OCI-M2 (cell line): ENCODE results near the gene ITPA.

Experiments used
- DNase-seq: peaks from one replicate; lab custom pipeline; 2025; ENCODE audit not compliant: unreplicated experiment; lab: John Stamatoyannopoulos, UW

Gene ITPA

DNA sequence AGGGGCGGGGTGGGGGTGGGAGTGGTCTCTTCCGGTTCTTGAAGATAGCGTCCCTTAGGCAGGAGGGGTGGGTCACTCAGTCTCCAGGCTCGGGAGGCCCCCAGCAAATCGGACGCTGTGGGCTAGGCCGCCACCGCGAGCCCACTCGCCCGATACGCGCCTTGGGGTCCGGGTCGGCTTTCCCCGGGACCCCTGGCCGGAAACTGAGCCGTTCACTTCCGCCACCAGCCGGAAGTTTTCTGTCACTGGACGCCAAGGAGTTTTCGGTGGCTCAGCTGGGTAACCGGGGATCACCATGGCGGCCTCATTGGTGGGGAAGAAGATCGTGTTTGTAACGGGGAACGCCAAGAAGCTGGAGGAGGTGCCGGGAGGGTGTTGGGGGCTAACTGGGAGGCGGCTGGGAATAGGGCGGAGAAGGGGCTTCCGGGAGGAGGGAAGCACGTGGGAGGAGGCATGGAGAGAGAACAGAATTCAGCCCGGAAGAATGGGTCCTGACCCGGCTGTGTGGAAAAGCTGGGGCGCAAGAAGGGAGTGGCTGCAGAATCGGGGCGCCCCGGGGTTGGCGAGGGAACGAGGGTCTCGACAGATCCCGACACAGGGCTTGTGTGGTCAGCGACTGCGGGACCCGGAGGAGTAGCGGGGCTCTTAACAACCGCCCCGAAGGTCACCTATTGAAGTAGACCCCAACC lies at the start of gene ITPA:
ITPA (plus strand) TSS at position 242 of the 689 bp plus-strand sequence; CDS start at position 296, 54 bp downstream.
- peak; percentile 21 for DNase-seq

DNA sequence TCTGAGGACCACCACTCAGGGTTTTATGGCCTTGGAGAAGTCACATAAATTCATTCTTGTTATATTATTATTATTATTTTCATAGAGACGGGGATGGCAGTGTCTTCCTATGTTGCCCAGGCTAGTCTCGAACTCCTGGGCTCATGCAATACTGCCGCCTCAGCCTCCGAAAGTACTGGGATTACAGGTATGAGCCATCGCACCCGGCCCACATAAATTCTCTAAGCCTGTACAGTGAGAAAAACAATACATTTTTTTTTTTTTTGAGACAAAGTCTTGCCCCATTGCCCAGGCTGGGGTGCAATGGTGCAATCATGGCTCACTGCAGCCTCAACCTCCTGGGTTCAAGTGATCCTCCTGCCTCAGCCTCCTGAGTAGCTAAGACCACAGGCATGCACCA lies 48.9 kb upstream of the ITPA start:
- no peak for DNase-seq

DNA sequence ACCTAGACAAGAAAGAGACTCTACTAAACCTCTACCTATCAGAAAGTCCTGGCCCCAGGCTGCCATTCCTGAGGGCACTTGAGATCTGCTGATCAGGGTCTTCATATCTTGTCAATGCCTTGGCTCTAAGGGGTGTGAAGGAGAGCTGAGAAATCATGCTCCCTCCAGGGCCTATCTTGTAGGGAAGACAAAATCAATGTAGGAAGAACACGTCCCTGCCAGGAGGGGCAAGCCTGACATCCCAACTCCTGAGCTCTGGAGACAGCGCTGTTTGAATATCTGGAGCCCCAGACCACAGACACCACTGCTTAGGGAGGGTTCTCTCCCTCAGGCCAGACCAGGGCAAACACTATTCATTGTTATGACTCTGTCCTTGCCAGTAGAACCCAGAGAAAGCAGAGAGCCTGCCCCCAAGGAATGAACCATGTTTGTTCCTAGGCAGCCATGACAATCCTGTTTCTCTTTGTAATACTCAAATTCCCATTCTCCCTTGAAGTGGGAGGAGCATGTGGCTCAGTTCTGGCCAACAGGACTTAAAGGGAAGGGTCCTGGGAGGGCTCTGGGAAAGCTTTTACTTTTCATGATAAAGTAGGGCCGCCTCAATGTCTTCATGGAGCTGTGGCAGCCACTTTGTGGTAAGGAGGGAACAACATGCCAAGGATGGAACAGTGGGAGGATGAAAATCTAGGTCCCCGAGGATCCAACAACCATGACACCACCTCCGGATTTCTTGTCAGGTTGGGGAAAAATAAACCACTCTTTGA lies 47.8 kb upstream of the ITPA start:
- no peak for DNase-seq

DNA sequence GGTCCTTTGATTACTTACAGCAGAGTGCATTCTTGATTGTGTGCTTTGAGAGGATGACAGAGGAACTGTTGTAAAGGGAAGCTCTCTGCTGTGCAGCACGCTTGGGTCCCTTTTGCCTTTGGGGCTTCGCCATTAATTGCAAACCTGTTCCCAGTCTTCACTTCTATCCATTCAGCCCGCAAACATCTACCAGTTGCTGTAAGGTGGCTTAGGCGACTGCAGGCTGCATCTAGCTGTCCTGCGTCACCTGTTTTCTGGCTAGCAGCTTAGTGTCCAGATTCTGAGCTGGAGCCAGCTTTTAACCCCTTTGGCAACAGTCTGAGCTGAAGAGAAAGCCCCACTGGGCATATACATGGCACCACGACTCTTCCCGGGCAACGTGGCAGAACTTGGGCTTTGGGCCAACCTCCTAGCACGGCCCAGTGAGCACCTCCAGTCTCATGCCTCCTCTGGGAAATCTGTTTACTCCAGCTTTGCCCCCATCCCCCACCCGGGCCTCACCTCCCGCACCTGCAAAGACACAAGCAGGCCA lies 47.2 kb upstream of the ITPA start:
- no peak for DNase-seq

DNA sequence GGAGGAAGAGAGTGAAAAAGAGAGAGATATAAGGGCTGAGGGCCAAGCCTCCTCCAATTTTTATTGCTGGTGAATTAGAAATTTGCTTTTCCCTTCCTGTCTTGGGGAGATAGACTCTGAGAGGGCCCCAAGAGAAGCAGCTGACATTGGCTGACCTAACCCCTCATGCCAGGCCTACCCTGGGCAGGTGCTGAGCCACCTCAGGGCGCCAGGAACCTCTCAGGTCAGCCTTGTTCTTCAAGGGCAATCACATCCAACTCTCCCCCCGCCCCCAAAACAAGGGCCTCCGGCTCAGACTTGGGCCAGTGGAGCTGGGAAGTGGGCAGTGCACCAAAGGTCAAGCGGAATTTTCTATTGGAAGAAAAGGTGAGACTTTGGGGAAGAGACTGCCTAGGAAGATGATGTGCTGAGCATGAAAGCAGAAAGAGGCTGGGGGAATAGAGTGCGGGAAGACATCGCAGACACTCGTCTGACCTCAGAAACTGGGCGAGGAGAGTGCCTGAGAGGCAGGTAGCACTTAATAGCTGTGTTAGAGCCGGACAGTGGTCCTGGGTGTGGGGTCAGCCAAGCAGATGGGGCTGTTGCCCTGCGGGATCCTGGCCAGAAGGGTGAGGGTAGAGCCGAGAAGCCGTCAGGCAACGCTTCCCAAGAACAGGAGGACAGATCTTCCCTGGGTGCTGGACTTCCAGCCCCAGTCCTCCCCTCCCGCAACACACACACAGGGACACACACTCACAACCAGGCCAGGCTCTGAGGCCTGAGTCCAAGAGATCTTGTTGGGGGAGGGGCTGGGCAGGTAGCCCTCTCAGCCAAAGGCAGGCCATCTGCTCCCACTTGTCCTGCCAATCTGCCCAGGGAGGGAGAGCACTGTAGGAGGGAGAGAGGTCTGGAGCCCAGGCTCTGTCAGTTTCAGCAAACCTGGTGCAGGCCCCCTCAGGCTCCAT lies 45.9 kb upstream of the ITPA start:
- no peak for DNase-seq

DNA sequence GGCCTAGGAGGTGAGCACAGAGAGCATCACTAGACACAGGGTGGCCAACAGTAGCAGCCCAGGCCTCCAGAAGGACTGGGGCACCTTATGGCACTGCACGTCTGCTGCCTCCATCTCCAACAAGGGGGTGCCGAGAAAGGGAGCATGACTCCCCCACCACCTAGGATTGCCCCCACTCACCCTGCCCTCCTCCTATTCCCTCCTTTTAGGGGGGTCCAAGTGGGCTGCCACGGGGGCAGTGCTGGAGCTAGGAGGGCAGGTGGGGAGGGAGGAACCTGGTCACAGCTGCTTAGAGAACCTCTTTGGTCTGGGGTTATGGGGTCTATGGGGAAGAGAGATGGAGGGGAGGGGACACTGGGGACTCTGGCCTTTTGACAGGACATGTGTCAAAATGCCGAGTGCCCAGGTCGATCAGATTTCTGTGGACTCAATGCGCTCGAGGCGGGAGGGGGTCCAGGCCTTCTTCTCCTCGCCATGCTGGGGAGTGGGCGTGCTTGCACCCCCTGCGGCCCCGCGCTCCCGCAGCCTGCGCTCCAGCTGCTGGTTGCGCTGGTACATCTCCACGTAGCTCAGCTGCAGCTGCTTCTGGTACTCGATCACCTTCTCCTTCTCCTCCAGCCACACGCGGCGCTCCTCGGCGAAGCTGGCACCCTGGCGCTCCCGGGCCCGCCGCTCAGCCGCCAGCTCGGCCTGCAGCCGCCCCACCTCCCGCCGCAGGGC lies 45.1 kb upstream of the ITPA start:
- DNase-seq: no peak

DNA sequence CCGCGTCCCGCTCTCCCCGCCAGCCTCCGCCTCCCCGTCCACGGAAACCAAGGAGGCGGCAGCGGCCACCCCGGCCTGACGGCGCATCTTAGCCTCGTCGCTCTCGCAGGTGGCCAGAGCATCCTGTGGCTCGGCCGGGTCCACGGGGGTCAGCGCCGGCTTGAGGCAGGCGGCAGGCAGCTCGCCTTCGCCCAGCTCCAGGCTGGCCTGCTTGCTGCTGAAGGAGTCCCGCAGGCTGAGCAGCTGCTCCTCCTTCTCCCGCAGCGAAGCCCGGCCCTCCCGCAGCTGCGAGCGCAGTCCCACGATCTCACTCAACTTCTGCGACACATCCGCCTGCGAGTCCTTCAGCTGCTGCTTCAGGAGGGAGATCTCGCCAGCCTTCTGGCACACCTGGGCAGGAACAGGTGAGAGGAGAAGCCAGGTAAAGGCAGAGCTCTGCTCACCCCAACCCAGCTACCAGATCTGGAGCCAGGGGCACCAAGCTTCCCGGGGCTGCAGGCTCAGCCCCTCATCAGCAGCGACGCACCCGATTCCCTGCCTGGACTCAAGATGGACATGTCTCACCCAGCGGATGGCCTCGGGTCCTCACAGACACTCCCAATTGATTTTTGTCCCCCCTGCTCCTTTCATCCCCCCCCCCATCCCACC lies 44.4 kb upstream of the ITPA start:
- no peak for DNase-seq

DNA sequence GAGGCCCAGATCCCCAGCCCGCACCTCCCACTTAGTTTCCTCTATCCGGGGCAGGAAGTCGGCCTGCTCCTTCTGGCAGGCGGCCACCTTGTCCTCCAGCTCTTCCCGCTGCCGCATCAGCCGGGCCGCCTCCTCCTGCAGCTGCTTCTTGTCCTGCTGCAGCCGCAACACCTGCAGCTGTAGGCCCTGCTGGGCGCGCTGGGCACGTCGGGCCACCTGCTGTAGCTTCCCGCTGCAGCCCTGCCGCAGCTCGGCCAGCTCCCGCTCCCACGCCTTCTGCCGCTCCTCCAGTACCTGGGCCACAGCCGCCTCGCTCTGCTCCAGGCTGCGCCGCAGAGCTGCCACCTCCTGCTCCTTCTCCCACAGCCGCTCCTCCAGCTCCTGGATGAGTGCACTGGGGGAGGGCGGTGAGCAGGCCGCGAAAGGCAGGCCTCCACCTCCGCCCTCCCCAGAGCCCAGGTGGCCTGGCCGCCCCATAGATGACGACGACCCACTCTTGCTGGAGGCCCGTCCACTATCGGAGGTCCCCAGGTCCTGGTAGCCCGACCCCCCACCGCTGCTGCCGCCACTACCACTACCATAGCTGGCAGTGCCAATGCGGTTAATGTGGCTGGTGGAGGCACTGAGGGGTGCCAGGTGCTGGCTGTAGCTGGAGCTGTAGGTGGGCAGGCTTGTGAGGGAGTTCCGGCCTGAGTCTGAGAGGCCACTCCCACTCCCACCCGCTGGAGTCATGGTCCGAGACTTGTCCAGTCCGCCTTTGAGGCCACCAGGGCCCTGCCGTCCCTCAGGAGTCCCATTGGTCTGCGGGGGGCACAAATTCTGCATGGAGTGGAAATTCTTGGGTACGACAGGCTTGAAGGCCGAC lies 43.6 kb upstream of the ITPA start:
- no peak for DNase-seq

DNA sequence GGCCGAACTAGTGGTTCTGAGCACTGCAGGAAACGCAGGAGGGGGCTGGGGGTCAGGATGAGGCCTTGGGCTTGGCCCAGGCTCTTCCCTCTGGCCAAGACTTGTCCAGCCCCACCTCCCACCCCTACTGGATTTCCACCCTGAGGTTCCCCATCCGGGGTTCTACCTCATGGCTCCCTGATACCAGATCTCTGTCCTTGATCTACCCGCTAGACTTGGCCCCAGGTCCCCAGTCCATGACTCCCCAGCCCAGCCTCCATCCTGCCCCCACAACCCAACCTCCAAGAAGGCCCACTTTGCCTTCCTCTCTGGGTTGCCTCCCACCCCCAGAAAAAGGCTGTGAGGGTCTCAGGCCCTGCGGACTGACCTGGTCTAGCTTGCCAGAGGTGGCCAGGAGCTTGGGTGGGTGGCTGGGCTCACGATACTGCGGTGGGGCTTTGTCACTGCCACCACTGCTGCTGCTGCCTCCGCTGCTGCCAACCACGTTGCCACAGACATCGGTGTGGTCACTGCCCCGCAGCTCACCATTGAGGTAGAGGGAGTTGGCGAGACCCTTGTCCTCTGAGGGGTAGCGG lies 42.9 kb upstream of the ITPA start:
- no peak for DNase-seq

DNA sequence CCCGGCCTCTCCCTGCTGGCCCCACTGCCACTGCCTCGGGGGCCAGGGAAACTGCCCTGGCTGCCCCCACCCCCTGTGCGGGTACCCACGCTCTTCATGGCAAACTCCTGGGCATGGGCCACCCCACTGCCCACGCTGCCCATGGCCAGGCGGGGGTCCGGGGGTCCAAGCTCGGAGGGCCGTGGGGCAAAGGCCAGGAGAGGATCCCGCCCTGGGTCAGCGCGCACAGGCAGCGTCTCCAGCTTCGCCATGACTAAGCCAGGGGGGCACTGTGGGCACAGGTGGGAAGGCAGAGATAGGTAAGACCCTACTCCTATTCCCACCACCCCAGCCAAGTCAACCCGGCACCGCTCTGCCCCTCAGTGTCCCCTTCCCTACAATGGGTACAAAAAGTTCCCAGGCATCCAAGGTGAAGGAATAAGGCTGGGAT lies 42.4 kb upstream of the ITPA start:
- no peak for DNase-seq

DNA sequence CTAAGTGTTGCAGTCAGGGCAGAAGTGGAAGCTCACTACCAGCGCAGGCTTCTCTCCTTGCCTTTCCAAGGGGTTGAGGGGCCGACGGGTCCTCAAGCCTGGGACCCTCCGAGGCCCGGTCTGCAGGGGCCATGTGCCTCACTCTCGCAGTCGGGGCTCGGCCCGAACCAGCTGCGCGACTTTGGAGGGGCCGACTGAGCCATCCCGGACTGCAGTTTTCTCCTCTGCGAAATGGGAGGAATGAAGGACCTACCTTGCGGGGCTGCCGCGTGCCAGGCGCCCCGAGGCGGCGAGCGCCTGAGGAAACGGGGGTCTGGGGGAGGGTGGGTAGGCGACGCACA lies 41.6 kb upstream of the ITPA start:
- no peak for DNase-seq

DNA sequence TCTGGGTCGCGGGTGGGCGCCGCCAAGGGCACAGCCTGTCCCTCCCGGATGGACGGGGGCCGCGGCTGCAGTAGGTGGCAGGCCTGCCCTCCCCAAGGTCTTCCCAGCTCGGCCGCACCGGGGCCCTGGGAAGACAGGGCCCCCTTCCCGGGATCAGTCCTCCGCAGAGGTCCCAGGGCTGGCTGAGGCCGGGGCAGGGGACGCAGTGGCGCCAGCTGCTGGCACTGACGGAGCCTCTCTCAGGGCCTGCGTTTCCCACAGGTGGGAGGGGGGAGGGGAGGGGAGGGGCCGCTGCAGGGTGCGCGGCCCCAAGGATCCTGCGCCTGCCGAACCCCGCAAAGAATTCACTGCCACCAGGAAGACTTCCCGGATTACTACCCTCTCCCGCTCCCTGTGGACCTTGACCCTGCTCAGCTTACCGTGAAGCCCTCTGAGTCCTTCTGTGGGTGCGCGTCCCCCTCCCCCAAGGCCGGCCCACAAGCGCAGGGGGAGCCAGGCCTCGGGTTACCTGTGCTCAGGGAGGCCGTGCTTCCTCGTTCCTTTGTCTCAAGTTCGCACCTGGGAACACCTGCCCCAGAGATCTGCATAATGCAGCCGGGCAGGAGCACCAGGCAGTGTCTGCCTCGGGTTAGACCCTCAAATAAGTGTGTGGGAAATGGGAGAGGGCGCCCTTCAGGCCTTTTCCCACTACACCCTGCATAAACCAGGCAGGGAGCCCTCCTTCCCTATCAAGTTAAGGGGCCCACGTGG lies 41.0 kb upstream of the ITPA start:
- DNase-seq: no peak

DNA sequence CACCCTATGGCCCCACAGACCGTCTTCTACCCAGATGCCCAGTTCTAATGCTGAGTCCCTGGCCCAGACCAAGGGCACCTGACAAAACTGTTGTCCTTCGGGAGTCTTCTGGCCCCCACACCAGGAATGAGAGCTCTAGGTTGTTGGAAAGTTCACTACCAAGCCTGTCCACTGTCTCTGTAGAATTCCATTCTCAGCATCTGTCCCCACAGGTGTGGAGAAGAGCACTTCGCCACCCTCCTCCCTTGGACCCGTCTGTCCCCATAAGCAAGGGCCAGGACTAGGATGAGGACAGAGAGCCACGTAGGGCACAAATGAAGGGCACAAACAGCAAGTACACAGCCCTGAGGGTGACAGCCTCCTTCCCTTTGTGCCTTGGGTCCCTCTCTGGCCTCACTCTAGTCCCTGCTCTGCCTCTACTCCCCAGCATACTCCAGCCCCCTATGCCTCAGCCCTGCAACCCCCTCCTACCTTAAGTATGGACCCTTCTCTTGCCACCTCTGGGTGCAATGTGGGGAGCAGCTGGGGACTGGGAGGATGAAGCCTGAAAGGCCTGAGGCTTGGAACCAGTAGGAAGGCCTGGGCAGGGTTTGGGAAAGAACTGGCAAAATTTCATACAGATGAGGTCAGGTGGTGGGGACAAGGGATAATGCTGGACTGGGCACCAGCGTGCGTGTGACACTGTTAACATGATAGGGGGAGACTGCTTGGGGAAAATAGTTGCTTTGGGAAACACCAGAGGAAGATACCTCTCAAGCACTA lies 40.3 kb upstream of the ITPA start:
- no peak for DNase-seq

DNA sequence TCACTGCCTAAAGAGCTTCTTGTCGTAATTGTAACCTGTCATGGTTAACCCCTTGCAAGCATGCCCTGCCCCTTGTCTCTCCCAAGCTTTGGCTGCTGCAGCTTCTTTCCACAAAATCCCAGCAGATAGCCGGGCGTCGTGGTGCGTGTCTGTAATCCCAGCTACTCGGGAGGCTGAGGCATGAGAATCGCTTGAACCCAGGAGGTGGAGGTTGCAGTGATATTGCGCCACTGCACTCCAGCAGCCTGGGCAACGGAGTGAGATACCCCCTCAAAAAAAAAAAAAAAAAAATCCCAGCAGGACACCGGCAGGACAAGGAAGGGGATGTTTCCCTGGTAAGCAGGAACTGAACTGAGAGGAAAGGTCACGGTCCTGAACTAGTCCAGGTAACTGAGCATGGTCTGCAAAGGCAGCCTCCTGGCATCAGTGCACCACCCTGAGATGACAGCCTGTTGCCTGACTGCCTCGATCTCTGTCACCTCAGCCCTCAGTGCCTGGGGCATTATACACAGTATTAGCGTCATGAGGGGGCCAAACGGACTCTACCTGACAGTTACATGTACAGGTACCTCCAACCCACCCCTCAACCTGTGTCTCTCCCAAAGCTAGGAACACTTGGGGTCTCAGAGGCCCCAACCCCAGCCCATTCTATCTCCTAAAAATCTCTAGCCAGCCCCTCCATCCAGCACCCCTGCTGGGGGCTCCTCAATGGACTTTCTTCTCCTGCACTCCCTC lies 37.7 kb upstream of the ITPA start:
- no peak for DNase-seq

DNA sequence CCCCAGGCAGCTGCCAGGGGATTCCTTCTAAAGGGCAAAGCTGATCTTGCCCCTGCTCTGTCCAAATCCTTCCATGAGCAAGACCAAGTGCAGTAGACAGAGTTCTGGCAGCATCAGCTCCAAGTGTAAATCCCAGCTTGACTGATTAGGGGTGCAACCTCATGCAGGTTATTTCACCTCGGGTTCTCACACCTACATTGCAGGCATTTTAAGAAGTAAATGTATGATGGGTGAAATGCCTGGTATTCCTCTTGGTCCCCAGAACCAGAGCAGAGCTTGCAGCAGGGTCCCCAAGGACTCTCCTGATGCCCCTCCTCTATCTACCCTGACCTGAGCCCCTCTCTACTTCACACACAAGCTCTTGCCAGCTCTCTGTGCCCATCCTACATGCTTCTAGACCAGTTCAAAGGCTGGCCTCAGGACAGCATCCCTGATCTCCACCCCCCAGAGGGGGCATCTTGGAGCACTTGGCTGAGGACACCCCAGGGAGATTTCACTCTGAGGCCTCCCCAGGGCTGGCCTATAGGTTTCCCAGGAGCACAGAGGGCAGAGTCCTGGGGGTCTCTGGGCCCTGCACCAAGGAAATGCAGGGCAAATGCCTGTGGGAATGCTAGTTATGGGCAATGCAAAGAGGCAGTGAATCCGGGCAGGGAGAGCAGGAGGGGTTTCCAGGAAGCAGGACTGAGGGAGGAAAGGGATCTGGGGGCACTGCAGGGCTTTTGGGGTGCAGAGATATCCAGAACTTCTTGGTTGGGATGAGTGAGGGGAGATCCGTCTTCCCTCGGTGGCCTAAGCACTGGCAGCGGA lies 37.0 kb upstream of the ITPA start:
- no peak for DNase-seq
